GM12891 (cell line): ENCODE data around the gene ATE1. TPM values are rescaled to one million over a fixed set of nuclear protein-coding genes. Genes with fewer than 3 reads are reported as not detected.
"Not testable (repeated sequence)": the region's sequence is repeated elsewhere in the genome, so short reads cannot be mapped to it uniquely, and the experiment has no call there.

Source experiments
- DNase-seq: peaks from one replicate; pipeline ENCODE4 v3.0.0; 2011; ENCODE audit warnings: low spot score; ENCODE audit not compliant: insufficient read length
- FAIRE-seq: peaks from 2 replicates; lab custom pipeline; 2011; peaks lifted over from hg19 to GRCh38; lab: Jason Lieb, UNC
- PAX5 ChIP-seq: IDR thresholded peaks from 2 replicates; pipeline ENCODE4 v1.6.1; 2011; ENCODE audit warnings: low read length, moderate library complexity, mild to moderate bottlenecking; ENCODE audit not compliant: insufficient read depth, severe bottlenecking
- POLR2A ChIP-seq: IDR thresholded peaks from 2 replicates; pipeline ENCODE4 v1.6.1; 2011; ENCODE audit warnings: low read depth, low read length, control low read depth
- POLR2AphosphoS5 ChIP-seq: IDR thresholded peaks from 2 replicates; pipeline ENCODE4 v1.6.1; 2011; ENCODE audit warnings: low read depth, low read length, control low read depth
- POU2F2 ChIP-seq: IDR thresholded peaks from 2 replicates; pipeline ENCODE4 v1.6.1; 2011; ENCODE audit warnings: low read depth, mild to moderate bottlenecking, control low read depth, low read length, moderate library complexity
- SPI1 ChIP-seq: IDR thresholded peaks from 2 replicates; pipeline ENCODE4 v1.6.1; 2011; ENCODE audit warnings: low read depth, low read length, control low read depth
- TAF1 ChIP-seq: IDR thresholded peaks from 2 replicates; pipeline ENCODE4 v1.6.1; 2011; ENCODE audit warnings: low read depth, low read length, control low read depth
- polyA plus RNA-seq: library from polyadenylated mRNA; unstranded; fragments of >200 nt; gene quantifications from one replicate; pipeline ENCODE4 v1.2.1, GENCODE V29; 2012; ENCODE audit warnings: low read depth, missing spikeins, inconsistent platforms; ENCODE audit not compliant: missing spikeins

The ATE1 gene
- polyA plus RNA-seq, result 8.3 TPM

GRCh38 chr10:121927841-121928527 is at the start of gene ATE1:
Gene ATE1 (minus strand): TSS chr10:121928031. CDS start chr10:121927949, 82 bp downstream.
- peak; percentile 84 for TF ChIP-seq TAF1
- no peak for TF ChIP-seq SPI1
- TF ChIP-seq POLR2AphosphoS5, result peak; percentile 31; the same call in 1 of the 2 replicates
- peak; percentile 57 for TF ChIP-seq POU2F2
- TF ChIP-seq POLR2A, result peak; percentile 37; the same call in 1 of the 2 replicates
- TF ChIP-seq PAX5, result no peak
- DNase-seq (peak; percentile 81), FAIRE-seq (peak; percentile 79)

DNA sequence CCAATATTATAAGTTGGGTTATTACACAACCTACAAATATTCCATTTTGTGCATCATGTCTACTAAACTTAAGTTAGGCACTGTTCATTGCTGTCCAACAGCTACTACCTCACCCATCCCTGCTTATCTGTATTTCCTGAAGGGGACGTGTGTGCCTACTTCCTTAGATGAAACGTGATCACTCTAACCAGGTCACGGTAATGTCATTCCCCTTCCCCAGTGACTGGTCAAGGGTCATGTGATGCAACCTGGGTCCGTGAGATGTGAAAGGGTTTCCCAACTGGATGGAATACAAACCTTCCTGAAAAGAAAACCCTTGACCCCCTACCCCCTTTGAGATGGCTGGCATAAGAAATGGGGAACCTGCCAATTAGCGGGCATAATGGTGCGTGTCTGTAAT is 48.8 kb upstream of the ATE1 start:
- TF ChIP-seq POLR2A, result no peak
- no peak for TF ChIP-seq POU2F2
- TF ChIP-seq PAX5, result no peak
- TF ChIP-seq SPI1, result no peak
- TF ChIP-seq TAF1, result no peak
- no peak for TF ChIP-seq POLR2AphosphoS5
- FAIRE-seq, result no peak
- DNase-seq, result no peak

DNA sequence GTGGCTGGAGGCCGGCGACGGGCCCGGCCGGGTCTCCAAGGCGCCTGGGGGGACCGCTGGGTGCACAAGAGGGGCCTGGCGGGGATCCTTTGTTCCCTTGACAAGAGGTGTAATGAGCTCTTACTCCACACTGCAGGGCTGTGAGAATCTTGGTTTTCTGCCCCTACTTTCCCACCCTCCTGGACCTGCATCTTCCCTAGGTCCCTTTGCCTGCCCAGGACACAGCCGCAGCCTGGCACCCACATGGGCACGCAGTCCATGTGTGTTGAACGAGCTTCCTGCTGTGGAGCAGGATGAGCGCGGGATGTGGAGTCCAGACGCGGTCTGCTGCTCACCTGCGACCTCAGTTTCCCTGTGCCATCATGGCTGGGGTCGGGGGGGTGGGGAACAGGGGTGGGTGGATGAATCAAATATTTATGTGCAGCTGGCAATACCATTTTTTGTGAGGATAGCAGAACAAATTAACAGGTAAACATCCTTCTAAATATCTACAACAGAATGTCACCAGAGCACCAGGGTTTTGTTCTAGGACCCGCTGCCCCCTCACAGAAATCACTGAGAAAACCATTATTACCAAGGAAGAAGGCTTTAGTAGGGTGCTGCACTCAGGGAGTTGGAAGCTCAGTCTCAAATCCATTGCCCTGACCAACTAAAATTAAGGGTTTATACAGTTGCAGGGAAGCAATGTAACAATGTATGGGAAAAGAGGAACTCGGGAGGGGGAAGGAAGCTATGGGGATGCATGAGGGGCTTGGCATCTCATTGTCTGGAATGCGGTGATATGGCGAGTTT is 47.7 kb upstream of the ATE1 start:
- DNase-seq, result no peak
- no peak for FAIRE-seq
- TF ChIP-seq POU2F2, result no peak
- TF ChIP-seq POLR2AphosphoS5, result no peak
- TF ChIP-seq SPI1, result 0 out of 2 replicates have a peak, but pooled peaks have one; percentile 21
- no peak for TF ChIP-seq PAX5

DNA sequence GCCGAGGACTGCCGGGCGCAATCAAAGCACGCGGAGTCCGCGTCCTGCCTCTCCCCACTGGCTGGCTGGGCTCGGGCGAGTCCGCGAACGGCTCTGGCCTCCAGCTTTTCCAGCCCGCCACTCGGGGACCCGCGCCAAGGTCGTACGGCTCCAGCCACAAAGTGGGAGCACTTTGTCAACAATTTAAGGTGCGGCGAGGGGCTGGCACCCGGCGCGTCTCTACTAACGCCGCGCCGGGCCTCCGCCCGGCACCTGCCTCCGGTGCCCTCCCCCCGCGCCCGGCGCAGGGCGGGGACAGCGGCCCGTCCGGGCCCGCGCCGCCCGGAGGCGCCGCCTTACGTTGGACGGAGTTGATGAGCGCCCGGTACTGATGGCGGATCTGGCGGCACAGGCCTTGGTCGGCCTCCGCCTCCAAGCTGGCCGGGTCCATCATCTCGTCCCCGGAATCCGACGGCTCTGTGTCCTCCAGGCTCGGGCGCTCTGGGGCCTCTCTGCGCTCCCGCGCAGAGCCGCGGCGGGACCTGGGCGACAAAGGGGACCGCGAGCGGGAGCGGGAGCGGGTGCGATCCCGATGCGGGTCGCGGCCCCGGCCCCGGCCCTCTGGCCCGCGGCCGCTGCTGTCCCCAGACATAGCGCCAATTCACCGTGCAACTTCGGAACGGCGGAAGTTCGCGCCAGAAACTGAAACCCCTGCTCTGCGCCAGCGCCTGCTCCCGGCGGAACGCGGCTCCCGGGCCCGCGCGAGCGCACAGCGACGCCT is 46.9 kb upstream of the ATE1 start, which contains the start of gene NSMCE4A:
Gene NSMCE4A (minus strand): TSS at position 683 of the 760 bp plus-strand sequence. CDS start 52 bp downstream, at position 631.
- DNase-seq (peak; percentile 89), FAIRE-seq (peak; percentile 84)
- TF ChIP-seq POLR2AphosphoS5, result peak; percentile 37; the same call in 1 of the 2 replicates
- no peak for TF ChIP-seq PAX5
- no peak; the same call in 1 of the 2 replicates for TF ChIP-seq POU2F2
- peak; percentile 69 for TF ChIP-seq POLR2A
- TF ChIP-seq TAF1, result peak; percentile 71
- TF ChIP-seq SPI1, result no peak

DNA sequence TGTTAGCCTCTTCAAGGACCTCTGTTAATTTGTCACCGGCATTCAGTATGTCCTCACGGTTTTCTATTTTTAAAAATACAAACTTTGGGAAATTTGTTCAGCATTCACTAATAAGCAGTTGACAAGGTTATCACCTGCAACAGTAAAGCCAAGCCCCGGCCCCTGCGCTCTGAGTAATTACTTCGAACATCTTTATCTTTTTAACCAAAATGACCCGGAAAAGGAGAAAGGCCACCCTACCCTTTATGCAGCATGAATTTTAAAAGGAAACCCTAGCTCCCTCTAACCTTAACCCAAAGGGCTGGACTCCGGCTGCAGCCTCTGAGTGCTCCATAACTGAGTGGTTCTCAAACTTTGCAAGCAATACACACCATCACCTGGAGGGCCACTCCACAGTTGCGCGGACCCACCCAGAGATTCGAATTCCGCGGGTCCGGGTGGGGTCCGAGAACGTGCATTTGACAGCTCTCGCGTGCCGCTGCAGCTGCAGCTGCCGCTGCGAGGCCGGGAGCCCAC is 46.2 kb upstream of the ATE1 start:
- DNase-seq (no peak), FAIRE-seq (no peak)
- TF ChIP-seq POLR2AphosphoS5, result no peak
- TF ChIP-seq PAX5, result no peak
- no peak for TF ChIP-seq POLR2A
- no peak for TF ChIP-seq SPI1
- TF ChIP-seq TAF1, result no peak
- TF ChIP-seq POU2F2, result no peak

DNA sequence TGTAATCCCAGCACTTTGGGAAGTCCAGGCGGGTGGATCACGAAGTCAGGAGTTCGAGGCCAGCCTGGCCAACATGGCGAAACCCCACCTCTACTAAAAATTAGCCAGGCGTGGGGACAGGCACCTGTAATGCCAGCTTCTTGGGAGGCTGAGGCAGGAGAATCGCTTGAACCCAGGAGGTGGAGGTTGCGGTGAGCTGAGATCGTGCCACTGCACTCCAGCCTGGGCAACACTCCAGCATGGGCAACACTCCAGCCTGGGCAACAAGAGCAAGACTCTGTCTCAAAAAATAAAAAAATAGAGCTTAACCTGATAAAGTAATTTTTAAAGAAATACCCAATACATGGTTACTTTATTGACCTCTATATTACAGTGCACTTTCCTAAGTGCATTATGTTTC is 41.3 kb upstream of the ATE1 start:
- not testable (repeated sequence) for FAIRE-seq, DNase-seq

DNA sequence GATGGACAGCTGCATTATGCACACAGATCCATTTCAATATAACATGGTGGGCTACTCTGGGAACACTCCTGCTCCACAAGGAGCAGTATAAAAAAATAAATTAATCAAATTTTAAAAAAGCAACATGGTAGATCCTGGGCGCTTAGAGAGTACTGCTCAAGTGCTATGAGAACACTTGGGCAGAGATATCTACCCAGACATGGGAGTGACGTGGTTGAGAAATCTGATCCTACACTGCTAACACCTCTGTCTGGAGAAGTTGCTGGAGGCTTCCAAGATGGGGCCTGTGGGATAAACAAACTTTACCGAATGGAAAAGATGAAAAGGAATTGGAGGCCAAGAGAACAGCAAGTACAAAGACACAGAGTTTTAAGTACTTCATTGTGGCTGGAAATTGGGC is 38.2 kb upstream of the ATE1 start:
- DNase-seq (no peak), FAIRE-seq (no peak)
- no peak for TF ChIP-seq POU2F2
- no peak for TF ChIP-seq POLR2AphosphoS5
- TF ChIP-seq SPI1, result no peak
- no peak for TF ChIP-seq POLR2A
- no peak for TF ChIP-seq PAX5
- no peak for TF ChIP-seq TAF1

GRCh38 chr10:121961456-121961855 is 33.6 kb upstream of the ATE1 start:
- TF ChIP-seq TAF1, result no peak
- TF ChIP-seq POLR2A, result no peak
- TF ChIP-seq POLR2AphosphoS5, result no peak
- TF ChIP-seq SPI1, result no peak
- no peak for TF ChIP-seq POU2F2
- no peak for FAIRE-seq
- no peak for DNase-seq

- no peak for TF ChIP-seq POU2F2
- no peak for TF ChIP-seq POLR2AphosphoS5
- no peak for TF ChIP-seq SPI1
- no peak for TF ChIP-seq TAF1
- TF ChIP-seq PAX5, result no peak
- TF ChIP-seq POLR2A, result no peak
- FAIRE-seq (no peak), DNase-seq (no peak)
Observed at GRCh38 chr10:121959671-121960070, 31.8 kb upstream of the ATE1 start.
